ENCODE measurements around the gene CERS6.

GRCh38 chr2:168526641-168527040, 70.6 kb downstream of the CERS6 start:
- TF ChIP-seq, protein P1, sequence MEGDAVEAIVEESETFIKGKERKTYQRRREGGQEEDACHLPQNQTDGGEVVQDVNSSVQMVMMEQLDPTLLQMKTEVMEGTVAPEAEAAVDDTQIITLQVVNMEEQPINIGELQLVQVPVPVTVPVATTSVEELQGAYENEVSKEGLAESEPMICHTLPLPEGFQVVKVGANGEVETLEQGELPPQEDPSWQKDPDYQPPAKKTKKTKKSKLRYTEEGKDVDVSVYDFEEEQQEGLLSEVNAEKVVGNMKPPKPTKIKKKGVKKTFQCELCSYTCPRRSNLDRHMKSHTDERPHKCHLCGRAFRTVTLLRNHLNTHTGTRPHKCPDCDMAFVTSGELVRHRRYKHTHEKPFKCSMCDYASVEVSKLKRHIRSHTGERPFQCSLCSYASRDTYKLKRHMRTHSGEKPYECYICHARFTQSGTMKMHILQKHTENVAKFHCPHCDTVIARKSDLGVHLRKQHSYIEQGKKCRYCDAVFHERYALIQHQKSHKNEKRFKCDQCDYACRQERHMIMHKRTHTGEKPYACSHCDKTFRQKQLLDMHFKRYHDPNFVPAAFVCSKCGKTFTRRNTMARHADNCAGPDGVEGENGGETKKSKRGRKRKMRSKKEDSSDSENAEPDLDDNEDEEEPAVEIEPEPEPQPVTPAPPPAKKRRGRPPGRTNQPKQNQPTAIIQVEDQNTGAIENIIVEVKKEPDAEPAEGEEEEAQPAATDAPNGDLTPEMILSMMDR (optimal IDR thresholded peaks at IDR 0.05 in 1 of 3, IDR thresholded peaks at IDR 0.05 in 1 of 3, conservative IDR thresholded peaks at IDR 0.05 in 1 of 3; ENCODE audit: extremely low read depth in 1 of 3, insufficient read depth in 2 of 3, low read length in 3 of 3) = no peak
- no peak for TF ChIP-seq EZH2 (IDR thresholded peaks at IDR 0.05; ENCODE audit: low read length)
